ENCODE data around the gene TBC1D9B. TPM values are rescaled to one million over a fixed set of nuclear protein-coding genes. Genes with fewer than 3 reads are reported as not detected.
A peak's percentile ranks its signal among the peaks of the same experiment; 100 is the strongest.

Gene TBC1D9B
- total and polyA plus RNA-seq, 2 of the 13 experiments (the other 11 are each of a cell fraction or from before 2014, with no cell fraction given): 35.0 to 50.0 TPM

DNA sequence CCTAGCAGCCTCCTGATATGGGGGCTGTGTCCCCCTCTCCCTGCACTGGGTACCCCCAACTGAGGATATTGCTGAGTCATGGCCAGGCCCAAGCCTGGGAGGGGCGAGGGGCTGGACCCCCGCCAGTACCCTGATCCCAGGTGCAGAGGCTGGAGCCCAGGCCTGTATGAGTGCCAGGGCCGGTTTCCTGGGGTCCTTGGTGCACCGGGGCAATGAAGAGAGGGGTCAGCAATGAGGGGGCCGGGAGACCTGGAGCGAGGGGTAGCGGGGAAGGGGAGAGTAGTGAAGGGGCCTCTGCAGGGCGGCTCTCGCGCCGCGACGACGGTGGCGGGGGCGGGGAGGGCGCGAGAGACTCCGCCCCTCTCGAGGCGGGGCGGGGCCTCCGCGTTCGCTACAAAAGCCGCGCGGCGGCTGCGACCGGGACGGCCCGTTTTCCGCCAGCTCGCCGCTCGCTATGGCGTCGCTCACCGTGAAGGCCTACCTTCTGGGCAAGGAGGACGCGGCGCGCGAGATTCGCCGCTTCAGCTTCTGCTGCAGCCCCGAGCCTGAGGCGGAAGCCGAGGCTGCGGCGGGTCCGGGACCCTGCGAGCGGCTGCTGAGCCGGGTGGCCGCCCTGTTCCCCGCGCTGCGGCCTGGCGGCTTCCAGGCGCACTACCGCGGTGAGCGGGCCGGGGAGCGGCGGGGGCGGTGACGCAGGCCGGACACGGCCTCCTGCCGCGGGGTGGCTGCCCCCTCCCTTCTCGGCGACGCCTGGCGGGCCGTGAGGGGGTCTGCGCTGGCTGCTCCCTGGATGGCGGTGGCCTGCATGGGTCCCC, 87.0 kb downstream of the TBC1D9B start, which contains the start of gene SQSTM1 (continued):
- TF ChIP-seq, protein P1, sequence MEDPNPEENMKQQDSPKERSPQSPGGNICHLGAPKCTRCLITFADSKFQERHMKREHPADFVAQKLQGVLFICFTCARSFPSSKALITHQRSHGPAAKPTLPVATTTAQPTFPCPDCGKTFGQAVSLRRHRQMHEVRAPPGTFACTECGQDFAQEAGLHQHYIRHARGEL (CRISPR knock-in tag; IDR thresholded peaks at IDR 0.05): no peak
- no peak for TF ChIP-seq PHB2 (IDR thresholded peaks at IDR 0.05; ENCODE audit: partially characterized antibody)
- TF ChIP-seq ZNF607 (CRISPR knock-in tag; IDR thresholded peaks at IDR 0.05; ENCODE audit: borderline replicate concordance): no peak; the same call in 1 of the 2 replicates
- TF ChIP-seq, protein P2, sequence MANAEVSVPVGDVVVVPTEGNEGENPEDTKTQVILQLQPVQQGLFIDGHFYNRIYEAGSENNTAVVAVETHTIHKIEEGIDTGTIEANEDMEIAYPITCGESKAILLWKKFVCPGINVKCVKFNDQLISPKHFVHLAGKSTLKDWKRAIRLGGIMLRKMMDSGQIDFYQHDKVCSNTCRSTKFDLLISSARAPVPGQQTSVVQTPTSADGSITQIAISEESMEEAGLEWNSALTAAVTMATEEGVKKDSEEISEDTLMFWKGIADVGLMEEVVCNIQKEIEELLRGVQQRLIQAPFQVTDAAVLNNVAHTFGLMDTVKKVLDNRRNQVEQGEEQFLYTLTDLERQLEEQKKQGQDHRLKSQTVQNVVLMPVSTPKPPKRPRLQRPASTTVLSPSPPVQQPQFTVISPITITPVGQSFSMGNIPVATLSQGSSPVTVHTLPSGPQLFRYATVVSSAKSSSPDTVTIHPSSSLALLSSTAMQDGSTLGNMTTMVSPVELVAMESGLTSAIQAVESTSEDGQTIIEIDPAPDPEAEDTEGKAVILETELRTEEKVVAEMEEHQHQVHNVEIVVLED (CRISPR knock-in tag; IDR thresholded peaks at IDR 0.05; ENCODE audit: borderline replicate concordance): no peak; the same call in 1 of the 2 replicates
- TF ChIP-seq ZNF296 (CRISPR knock-in tag; conservative IDR thresholded peaks at IDR 0.05): no peak
- TF ChIP-seq NCOA1 (CRISPR knock-in tag; IDR thresholded peaks at IDR 0.05): peak; percentile 65
- peak; percentile 78 for TF ChIP-seq HIVEP1 (CRISPR knock-in tag; IDR thresholded peaks at IDR 0.05)
- no peak for TF ChIP-seq NFKBIZ (CRISPR knock-in tag; IDR thresholded peaks at IDR 0.05)
- TF ChIP-seq, protein P3, sequence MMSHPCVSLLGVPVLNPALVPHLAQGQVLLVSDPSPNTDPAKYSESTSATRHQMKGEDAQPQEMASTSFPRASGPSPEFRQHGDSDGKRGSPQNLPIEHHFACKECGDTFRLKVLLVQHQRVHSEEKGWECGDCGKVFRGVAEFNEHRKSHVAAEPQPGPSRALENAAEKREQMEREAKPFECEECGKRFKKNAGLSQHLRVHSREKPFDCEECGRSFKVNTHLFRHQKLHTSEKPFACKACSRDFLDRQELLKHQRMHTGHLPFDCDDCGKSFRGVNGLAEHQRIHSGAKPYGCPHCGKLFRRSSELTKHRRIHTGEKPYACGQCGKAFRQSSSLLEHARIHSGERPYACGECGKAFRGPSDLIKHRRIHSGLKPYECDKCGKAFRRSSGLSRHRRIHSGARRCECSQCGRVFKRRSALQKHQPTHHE (CRISPR knock-in tag; IDR thresholded peaks at IDR 0.05; ENCODE audit: borderline replicate concordance): 0 out of 2 replicates have a peak, but pooled peaks have one; percentile 30
- TF ChIP-seq, protein P4, sequence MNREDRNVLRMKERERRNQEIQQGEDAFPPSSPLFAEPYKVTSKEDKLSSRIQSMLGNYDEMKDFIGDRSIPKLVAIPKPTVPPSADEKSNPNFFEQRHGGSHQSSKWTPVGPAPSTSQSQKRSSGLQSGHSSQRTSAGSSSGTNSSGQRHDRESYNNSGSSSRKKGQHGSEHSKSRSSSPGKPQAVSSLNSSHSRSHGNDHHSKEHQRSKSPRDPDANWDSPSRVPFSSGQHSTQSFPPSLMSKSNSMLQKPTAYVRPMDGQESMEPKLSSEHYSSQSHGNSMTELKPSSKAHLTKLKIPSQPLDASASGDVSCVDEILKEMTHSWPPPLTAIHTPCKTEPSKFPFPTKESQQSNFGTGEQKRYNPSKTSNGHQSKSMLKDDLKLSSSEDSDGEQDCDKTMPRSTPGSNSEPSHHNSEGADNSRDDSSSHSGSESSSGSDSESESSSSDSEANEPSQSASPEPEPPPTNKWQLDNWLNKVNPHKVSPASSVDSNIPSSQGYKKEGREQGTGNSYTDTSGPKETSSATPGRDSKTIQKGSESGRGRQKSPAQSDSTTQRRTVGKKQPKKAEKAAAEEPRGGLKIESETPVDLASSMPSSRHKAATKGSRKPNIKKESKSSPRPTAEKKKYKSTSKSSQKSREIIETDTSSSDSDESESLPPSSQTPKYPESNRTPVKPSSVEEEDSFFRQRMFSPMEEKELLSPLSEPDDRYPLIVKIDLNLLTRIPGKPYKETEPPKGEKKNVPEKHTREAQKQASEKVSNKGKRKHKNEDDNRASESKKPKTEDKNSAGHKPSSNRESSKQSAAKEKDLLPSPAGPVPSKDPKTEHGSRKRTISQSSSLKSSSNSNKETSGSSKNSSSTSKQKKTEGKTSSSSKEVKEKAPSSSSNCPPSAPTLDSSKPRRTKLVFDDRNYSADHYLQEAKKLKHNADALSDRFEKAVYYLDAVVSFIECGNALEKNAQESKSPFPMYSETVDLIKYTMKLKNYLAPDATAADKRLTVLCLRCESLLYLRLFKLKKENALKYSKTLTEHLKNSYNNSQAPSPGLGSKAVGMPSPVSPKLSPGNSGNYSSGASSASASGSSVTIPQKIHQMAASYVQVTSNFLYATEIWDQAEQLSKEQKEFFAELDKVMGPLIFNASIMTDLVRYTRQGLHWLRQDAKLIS (CRISPR knock-in tag; IDR thresholded peaks at IDR 0.05): peak; percentile 91; the same call in 1 of the 2 replicates
- TF ChIP-seq, protein P5, sequence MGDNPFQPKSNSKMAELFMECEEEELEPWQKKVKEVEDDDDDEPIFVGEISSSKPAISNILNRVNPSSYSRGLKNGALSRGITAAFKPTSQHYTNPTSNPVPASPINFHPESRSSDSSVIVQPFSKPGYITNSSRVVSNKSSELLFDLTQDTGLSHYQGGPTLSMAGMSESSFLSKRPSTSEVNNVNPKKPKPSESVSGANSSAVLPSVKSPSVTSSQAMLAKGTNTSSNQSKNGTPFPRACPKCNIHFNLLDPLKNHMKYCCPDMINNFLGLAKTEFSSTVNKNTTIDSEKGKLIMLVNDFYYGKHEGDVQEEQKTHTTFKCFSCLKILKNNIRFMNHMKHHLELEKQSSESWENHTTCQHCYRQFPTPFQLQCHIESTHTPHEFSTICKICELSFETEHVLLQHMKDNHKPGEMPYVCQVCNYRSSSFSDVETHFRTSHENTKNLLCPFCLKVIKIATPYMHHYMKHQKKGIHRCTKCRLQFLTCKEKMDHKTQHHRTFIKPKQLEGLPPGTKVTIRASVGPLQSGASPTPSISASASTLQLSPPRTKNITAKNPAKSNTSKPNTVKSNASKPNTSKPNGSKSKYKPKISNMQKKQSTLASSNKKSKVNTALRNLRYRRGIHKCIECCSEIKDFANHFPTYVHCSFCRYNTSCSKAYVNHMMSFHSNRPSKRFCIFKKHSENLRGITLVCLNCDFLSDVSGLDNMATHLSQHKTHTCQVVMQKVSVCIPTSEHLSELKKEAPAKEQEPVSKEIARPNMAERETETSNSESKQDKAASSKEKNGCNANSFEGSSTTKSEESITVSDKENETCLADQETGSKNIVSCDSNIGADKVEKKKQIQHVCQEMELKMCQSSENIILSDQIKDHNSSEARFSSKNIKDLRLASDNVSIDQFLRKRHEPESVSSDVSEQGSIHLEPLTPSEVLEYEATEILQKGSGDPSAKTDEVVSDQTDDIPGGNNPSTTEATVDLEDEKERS (CRISPR knock-in tag; IDR thresholded peaks at IDR 0.05): peak; percentile 56; the same call in 1 of the 2 replicates
- TF ChIP-seq, protein P6, sequence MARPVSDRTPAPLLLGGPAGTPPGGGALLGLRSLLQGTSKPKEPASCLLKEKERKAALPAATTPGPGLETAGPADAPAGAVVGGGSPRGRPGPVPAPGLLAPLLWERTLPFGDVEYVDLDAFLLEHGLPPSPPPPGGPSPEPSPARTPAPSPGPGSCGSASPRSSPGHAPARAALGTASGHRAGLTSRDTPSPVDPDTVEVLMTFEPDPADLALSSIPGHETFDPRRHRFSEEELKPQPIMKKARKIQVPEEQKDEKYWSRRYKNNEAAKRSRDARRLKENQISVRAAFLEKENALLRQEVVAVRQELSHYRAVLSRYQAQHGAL (CRISPR knock-in tag; IDR thresholded peaks at IDR 0.05; ENCODE audit: not compliant biosample characterization): no peak
- no peak for TF ChIP-seq ZNF510 (CRISPR knock-in tag; IDR thresholded peaks at IDR 0.05; ENCODE audit: low read depth)
- TF ChIP-seq SMAD1 (CRISPR knock-in tag; IDR thresholded peaks at IDR 0.05; ENCODE audit: borderline replicate concordance, low read depth): no peak; the same call in 1 of the 2 replicates
- peak; percentile 77; the same call in 1 of the 2 replicates for TF ChIP-seq KDM3A (CRISPR knock-in tag; IDR thresholded peaks at IDR 0.05; ENCODE audit: low read depth)
- no peak for TF ChIP-seq ZNF256 (CRISPR knock-in tag; conservative IDR thresholded peaks at IDR 0.05)
- no peak for TF ChIP-seq GTF3A (CRISPR knock-in tag; conservative IDR thresholded peaks at IDR 0.05)

All from HepG2 (cell line).